HepG2 (cell line): ENCODE measurements around the gene POFUT1. TPM values are rescaled to one million over a fixed set of nuclear protein-coding genes. Genes with fewer than 3 reads are reported as not detected.

Experiments used
- ATAC-seq: fragments of 200-7000 bp; cut with Tn5 transposase; 3 replicates; pipeline ENCODE4 v1.9.1; 2020; ENCODE audit warnings: mild to moderate bottlenecking, moderate library complexity
- BruUV-seq: library from RNA; stranded (reverse); fragments of 400-500 nt; replicated peaks from 2 replicates; lab custom pipeline; 2021; lab: Mats Ljungman, UMichigan
- CTCF ChIA-PET: fragments of 300-600 bp; formaldehyde crosslinking; extraction: SDS; loops from one replicate; lab custom pipeline; 2021; ENCODE audit warnings: low total read pairs, inconsistent platforms, low intra/inter-chr PET ratio; lab: Yijun Ruan, JAX
- POLR2A ChIA-PET: fragments of 350-600 bp; sonication (Branson Sonifier 250); formaldehyde crosslinking; loops from one replicate; lab custom pipeline; 2020; ENCODE audit warnings: antibody characterized with exemption, inconsistent platforms; lab: Yijun Ruan, JAX
- DNase-seq: peaks from one replicate; pipeline ENCODE4 v3.0.0-alpha.2; 2015; ENCODE audit warnings: low spot score
- FAIRE-seq: peaks from 3 replicates; lab custom pipeline; 2011; peaks lifted over from hg19 to GRCh38; lab: Jason Lieb, UNC
- H2AFZ ChIP-seq: one replicate; pipeline ENCODE4 v1.6.1; 2011; ENCODE audit warnings: low read length, inconsistent platforms
- H3K27ac ChIP-seq: fragments of 300-600 bp; 3 replicates; pipeline ENCODE4 v1.8.0; 2011; ENCODE audit warnings: mixed run types, mild to moderate bottlenecking, mixed read lengths, low read length, inconsistent platforms; ENCODE audit not compliant: insufficient read depth; ENCODE audit errors: extremely low read length
- H3K27me3 ChIP-seq, 2 experiments: fragments of 200-600 bp in 1 of 2; 2 replicates in 1 of 2; 3 replicates in 1 of 2; pipeline versions ENCODE4 v1.6.0 to v1.8.0; 2011; ENCODE audit warnings: low read length in 2 of 2, mild to moderate bottlenecking in 2 of 2, moderate library complexity in 2 of 2, inconsistent platforms in 1 of 2; ENCODE audit not compliant: insufficient read depth in 2 of 2, control insufficient read depth in 1 of 2
- H3K36me3 ChIP-seq, 2 experiments: fragments of 200-600 bp in 1 of 2; replicated peaks in 1 of 2; 2 replicates in 1 of 2; 3 replicates in 1 of 2; pipeline versions ENCODE4 v1.5.1 to v1.8.0; 2011; ENCODE audit warnings: low read length in 2 of 2, inconsistent platforms in 1 of 2; ENCODE audit not compliant: insufficient read depth in 2 of 2, control insufficient read depth in 1 of 2
- H3K4me1 ChIP-seq: 2 replicates; pipeline ENCODE4 v1.5.1; 2012; ENCODE audit warnings: low read length, inconsistent platforms; ENCODE audit not compliant: insufficient read depth
- H3K4me2 ChIP-seq: 2 replicates; pipeline ENCODE4 v1.6.0; 2011; ENCODE audit warnings: low read depth, low read length, inconsistent platforms
- H3K4me3 ChIP-seq, 3 experiments: fragments of 200-600 bp in 1 of 3; sonication (generic), shearing (Covaris generic) in 1 of 3; replicated peaks in 1 of 3; 2 replicates each; pipeline ENCODE4 v1.5.1; 2011 to 2016; ENCODE audit warnings: low read length in 3 of 3, inconsistent platforms in 2 of 3, low read depth in 2 of 3, mild to moderate bottlenecking in 2 of 3, control low read depth in 1 of 3, mixed read lengths in 1 of 3; ENCODE audit not compliant: insufficient read depth in 1 of 3
- H3K79me2 ChIP-seq: one replicate; pipeline ENCODE4 v1.6.1; 2011; ENCODE audit warnings: low read length, inconsistent platforms; ENCODE audit not compliant: insufficient read depth
- H3K9ac ChIP-seq: 2 replicates; pipeline ENCODE4 v1.6.0; 2011; ENCODE audit warnings: mild to moderate bottlenecking, low read depth, low read length, inconsistent platforms; ENCODE audit not compliant: insufficient read depth
- H3K9me3 ChIP-seq: 2 replicates; pipeline ENCODE4 v1.5.1; 2012; ENCODE audit warnings: mild to moderate bottlenecking, low read length
- H4K20me1 ChIP-seq: 2 replicates; pipeline ENCODE4 v1.6.0; 2011; ENCODE audit warnings: inconsistent platforms, mild to moderate bottlenecking, low read length, moderate library complexity; ENCODE audit not compliant: insufficient read depth
- ATRX ChIP-seq: sonication (generic); formaldehyde crosslinking; IDR thresholded peaks from 2 replicates; pipeline ENCODE4 v1.4.0; 2020; ENCODE audit warnings: missing genetic modification reagents, borderline replicate concordance
- GABPA ChIP-seq, 2 experiments: IDR thresholded peaks; 2 replicates each; pipeline ENCODE4 v1.6.1; 2011 to 2016; ENCODE audit warnings: low read depth in 2 of 2, low read length in 1 of 2, missing biosample characterization in 1 of 2, missing genetic modification characterization in 1 of 2
- HNRNPUL1 ChIP-seq: fragments of 200-400 bp; formaldehyde crosslinking; IDR thresholded peaks from 2 replicates; pipeline ENCODE4 v1.6.1; 2017; ENCODE audit warnings: low read depth, mild to moderate bottlenecking, low read length, moderate library complexity
- IRX3 ChIP-seq: sonication (generic); formaldehyde crosslinking; IDR thresholded peaks from 2 replicates; pipeline ENCODE4 v1.8.1; 2023; ENCODE audit warnings: mild to moderate bottlenecking, low read depth, missing genetic modification reagents, borderline replicate concordance
- NR1H2 ChIP-seq: sonication (generic); formaldehyde crosslinking; IDR thresholded peaks from 2 replicates; pipeline ENCODE4 v1.8.1; 2022; ENCODE audit warnings: low read depth, missing genetic modification reagents, borderline replicate concordance
- RBM39 ChIP-seq: fragments of 200-400 bp; formaldehyde crosslinking; IDR thresholded peaks from one replicate; pipeline ENCODE4 v1.6.1; 2018; ENCODE audit warnings: antibody characterized with exemption, mild to moderate bottlenecking, low read depth, low read length; ENCODE audit not compliant: poor library complexity, severe bottlenecking
- SMC3 ChIP-seq: IDR thresholded peaks from 2 replicates; pipeline ENCODE4 v1.6.1; 2011; ENCODE audit warnings: low read length, improper control_type of control experiment
- THAP11 ChIP-seq: IDR thresholded peaks from 2 replicates; pipeline ENCODE4 v1.6.1; 2016; ENCODE audit warnings: missing biosample characterization, missing genetic modification reagents
- ZNF431 ChIP-seq: sonication (generic); formaldehyde crosslinking; IDR thresholded peaks from 2 replicates; pipeline ENCODE4 v1.9.0; 2022; ENCODE audit warnings: missing genetic modification reagents, low read depth, mild to moderate bottlenecking, borderline replicate concordance
- ZNF646 ChIP-seq: sonication (generic); formaldehyde crosslinking; IDR thresholded peaks from 2 replicates; pipeline ENCODE4 v1.9.0; 2021; ENCODE audit warnings: mild to moderate bottlenecking, missing genetic modification reagents
- ZNF737 ChIP-seq: sonication (generic); formaldehyde crosslinking; IDR thresholded peaks from 2 replicates; pipeline ENCODE4 v1.5.0; 2020; ENCODE audit warnings: missing genetic modification reagents, mild to moderate bottlenecking, borderline replicate concordance
- ZNF75D ChIP-seq: sonication (generic); formaldehyde crosslinking; IDR thresholded peaks from 2 replicates; pipeline ENCODE4 v1.8.1; 2023; ENCODE audit warnings: missing genetic modification reagents, mild to moderate bottlenecking, borderline replicate concordance
- WGBS: methylation state at CpG from one replicate; pipeline ENCODE4 v1.1.6; 2017; ENCODE audit warnings: low lambda C conversion rate; 5-methylcytosine and 5-hydroxymethylcytosine counted together
- in situ Hi-C: cut with HindIII; loops from 2 replicates; pipeline ENCODE4 v1.10.0; 2017; ENCODE audit warnings: low pct_unique_long_range_greater_than_20kb; ENCODE audit not compliant: extremely low pct_ligation_motif_present
- intact Hi-C: fragments of 100-400 bp; cut with micrococcal nuclease; formaldehyde crosslinking; loops from one replicate; pipeline ENCODE4 v1.10.0; 2022; ENCODE audit not compliant: unreplicated experiment
- polyA plus RNA-seq, 8 experiments: library from polyadenylated mRNA; depleted of rRNA in 3 of 8; stranded (reverse) in 7 of 8; unstranded in 1 of 8; fragments of >200 nt; fragmentation: Illumina TruSeq in 4 of 8; extraction: Trizol in 4 of 8; gene quantifications; 2 replicates each; pipeline versions ENCODE4 v1.2.1 to v1.2.3, GENCODE V29; 2011 to 2016; ENCODE audit warnings: low read depth in 4 of 8, missing spikeins in 1 of 8, mixed read lengths in 1 of 8; ENCODE audit not compliant: insufficient read depth in 1 of 8
- total RNA-seq, 5 experiments: library from RNA; depleted of rRNA; stranded (reverse); fragments of >200 nt; fragmentation: Illumina TruSeq; extraction: Trizol; gene quantifications; 2 replicates each; pipeline ENCODE4 v1.2.3, GENCODE V29; 2016; ENCODE audit warnings: low read depth in 1 of 5
- TF ChIP-seq, protein P1 (sequence below): sonication (generic); formaldehyde crosslinking; IDR thresholded peaks from 2 replicates; pipeline ENCODE4 v1.9.0; 2021; ENCODE audit warnings: missing genetic modification reagents, borderline replicate concordance
- TF ChIP-seq, protein P2 (sequence below): sonication (generic); formaldehyde crosslinking; IDR thresholded peaks from 2 replicates; pipeline ENCODE4; 2020; ENCODE audit warnings: missing genetic modification reagents, mild to moderate bottlenecking, borderline replicate concordance

The POFUT1 gene
- total and polyA plus RNA-seq, 2 of the 13 experiments (the other 11 are each of a cell fraction or from before 2014, with no cell fraction given) = 35.5 to 58.3 TPM

DNA sequence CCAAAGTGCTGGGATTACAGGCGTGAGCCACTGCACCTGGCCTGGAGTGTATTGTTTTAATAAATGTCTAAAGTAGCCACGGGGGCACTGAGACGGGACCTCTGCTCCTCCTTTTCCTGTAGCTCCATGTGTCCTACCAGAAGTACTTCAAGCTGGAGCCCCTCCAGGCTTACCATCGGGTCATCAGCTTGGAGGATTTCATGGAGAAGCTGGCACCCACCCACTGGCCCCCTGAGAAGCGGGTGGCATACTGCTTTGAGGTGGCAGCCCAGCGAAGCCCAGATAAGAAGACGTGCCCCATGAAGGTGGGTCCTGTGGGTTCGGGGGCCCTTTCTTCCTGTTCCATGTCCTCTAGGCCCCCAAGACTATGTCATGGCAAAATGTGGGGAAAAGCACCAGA, 7.5 kb downstream of the POFUT1 start:
- Histone ChIP-seq H3K4me3 (no peak overlapping the region), H3K4me1 (peaks cover 26% of the 10 kb centered on the region), H4K20me1 (no peaks in the 10 kb centered on the region), H3K4me2 (no peak overlapping the region), H2AFZ (no peak overlapping the region), H3K36me3 (peaks cover 42 to 76% of the 10 kb centered on the region in 2 experiments), H3K79me2 (no peaks in the 10 kb centered on the region), H3K27me3 (no peaks in the 10 kb centered on the region), H3K9me3 (no peaks in the 10 kb centered on the region), H3K9ac (no peak overlapping the region), H3K27ac (no peak overlapping the region)
- intact Hi-C loops = no loop called here
- WGBS = 90% methylated on average over 8 of the region's 8 CpGs
- ChIA-PET CTCF (no interaction called here), POLR2A (no interaction called here)
- DNase-seq = no peak
- ATAC-seq = no peak
- in situ Hi-C loops = no loop called here
- no TSS peak for BruUV-seq
- no peak for FAIRE-seq
- TF ChIP-seq IRX3 = no peak
- TF ChIP-seq SMC3 = no peak
- TF ChIP-seq, protein P1, sequence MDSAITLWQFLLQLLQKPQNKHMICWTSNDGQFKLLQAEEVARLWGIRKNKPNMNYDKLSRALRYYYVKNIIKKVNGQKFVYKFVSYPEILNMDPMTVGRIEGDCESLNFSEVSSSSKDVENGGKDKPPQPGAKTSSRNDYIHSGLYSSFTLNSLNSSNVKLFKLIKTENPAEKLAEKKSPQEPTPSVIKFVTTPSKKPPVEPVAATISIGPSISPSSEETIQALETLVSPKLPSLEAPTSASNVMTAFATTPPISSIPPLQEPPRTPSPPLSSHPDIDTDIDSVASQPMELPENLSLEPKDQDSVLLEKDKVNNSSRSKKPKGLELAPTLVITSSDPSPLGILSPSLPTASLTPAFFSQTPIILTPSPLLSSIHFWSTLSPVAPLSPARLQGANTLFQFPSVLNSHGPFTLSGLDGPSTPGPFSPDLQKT = no peak
- TF ChIP-seq ZNF75D (CRISPR knock-in tag) = no peak
- no peak for TF ChIP-seq ZNF646 (CRISPR knock-in tag)
- no peak for TF ChIP-seq ZNF737
- TF ChIP-seq NR1H2 (CRISPR knock-in tag) = no peak
- no peak for TF ChIP-seq RBM39
- no peak for TF ChIP-seq GABPA (IDR thresholded peaks at IDR 0.05; ENCODE audit: low read depth, low read length)
- TF ChIP-seq GABPA (CRISPR knock-in tag; IDR thresholded peaks at IDR 0.05; ENCODE audit: low read depth) = no peak
- no peak for TF ChIP-seq HNRNPUL1
- TF ChIP-seq, protein P2, sequence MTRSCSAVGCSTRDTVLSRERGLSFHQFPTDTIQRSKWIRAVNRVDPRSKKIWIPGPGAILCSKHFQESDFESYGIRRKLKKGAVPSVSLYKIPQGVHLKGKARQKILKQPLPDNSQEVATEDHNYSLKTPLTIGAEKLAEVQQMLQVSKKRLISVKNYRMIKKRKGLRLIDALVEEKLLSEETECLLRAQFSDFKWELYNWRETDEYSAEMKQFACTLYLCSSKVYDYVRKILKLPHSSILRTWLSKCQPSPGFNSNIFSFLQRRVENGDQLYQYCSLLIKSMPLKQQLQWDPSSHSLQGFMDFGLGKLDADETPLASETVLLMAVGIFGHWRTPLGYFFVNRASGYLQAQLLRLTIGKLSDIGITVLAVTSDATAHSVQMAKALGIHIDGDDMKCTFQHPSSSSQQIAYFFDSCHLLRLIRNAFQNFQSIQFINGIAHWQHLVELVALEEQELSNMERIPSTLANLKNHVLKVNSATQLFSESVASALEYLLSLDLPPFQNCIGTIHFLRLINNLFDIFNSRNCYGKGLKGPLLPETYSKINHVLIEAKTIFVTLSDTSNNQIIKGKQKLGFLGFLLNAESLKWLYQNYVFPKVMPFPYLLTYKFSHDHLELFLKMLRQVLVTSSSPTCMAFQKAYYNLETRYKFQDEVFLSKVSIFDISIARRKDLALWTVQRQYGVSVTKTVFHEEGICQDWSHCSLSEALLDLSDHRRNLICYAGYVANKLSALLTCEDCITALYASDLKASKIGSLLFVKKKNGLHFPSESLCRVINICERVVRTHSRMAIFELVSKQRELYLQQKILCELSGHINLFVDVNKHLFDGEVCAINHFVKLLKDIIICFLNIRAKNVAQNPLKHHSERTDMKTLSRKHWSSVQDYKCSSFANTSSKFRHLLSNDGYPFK (CRISPR knock-in tag) = no peak
- TF ChIP-seq THAP11 (CRISPR knock-in tag) = no peak
- no peak for TF ChIP-seq ATRX (CRISPR knock-in tag)
- no peak for TF ChIP-seq ZNF431 (CRISPR knock-in tag)
